ENCODE results near the gene CEMP1.

Gene CEMP1

GRCh38 chr16:2486645-2487516 is 44.3 kb downstream of the CEMP1 start:
- no peak for DNase-seq (ENCODE audit: low read depth)
- no peak overlapping the region for H3K4me3 ChIP-seq (ENCODE audit: control insufficient read depth, low read depth, low read length)
- TF ChIP-seq, protein P1, sequence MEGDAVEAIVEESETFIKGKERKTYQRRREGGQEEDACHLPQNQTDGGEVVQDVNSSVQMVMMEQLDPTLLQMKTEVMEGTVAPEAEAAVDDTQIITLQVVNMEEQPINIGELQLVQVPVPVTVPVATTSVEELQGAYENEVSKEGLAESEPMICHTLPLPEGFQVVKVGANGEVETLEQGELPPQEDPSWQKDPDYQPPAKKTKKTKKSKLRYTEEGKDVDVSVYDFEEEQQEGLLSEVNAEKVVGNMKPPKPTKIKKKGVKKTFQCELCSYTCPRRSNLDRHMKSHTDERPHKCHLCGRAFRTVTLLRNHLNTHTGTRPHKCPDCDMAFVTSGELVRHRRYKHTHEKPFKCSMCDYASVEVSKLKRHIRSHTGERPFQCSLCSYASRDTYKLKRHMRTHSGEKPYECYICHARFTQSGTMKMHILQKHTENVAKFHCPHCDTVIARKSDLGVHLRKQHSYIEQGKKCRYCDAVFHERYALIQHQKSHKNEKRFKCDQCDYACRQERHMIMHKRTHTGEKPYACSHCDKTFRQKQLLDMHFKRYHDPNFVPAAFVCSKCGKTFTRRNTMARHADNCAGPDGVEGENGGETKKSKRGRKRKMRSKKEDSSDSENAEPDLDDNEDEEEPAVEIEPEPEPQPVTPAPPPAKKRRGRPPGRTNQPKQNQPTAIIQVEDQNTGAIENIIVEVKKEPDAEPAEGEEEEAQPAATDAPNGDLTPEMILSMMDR (IDR thresholded peaks at IDR 0.05; ENCODE audit: control insufficient read depth, insufficient read depth, low read depth, low read length, missing control alignments) = peak; percentile 19

- no peak overlapping the region for H3K4me3 ChIP-seq (ENCODE audit: control insufficient read depth, low read depth, low read length)
- TF ChIP-seq, protein P1 (IDR thresholded peaks at IDR 0.05; ENCODE audit: control insufficient read depth, insufficient read depth, low read depth, low read length, missing control alignments) = no peak
- no peak for DNase-seq (ENCODE audit: low read depth)
Observed at GRCh38 chr16:2485811-2486507, 45.2 kb downstream of the CEMP1 start.

GRCh38 chr16:2484898-2485508 is 46.2 kb downstream of the CEMP1 start:
- TF ChIP-seq, protein P1 (IDR thresholded peaks at IDR 0.05; ENCODE audit: control insufficient read depth, insufficient read depth, low read depth, low read length, missing control alignments) = no peak
- no peak for DNase-seq (ENCODE audit: low read depth)
- H3K4me3 ChIP-seq (ENCODE audit: control insufficient read depth, low read depth, low read length) = no peak overlapping the region

GRCh38 chr16:2483939-2484897 is 47.0 kb downstream of the CEMP1 start:
- DNase-seq (ENCODE audit: low read depth) = no peak
- no peak overlapping the region for H3K4me3 ChIP-seq (ENCODE audit: control insufficient read depth, low read depth, low read length)
- TF ChIP-seq, protein P1 (IDR thresholded peaks at IDR 0.05; ENCODE audit: control insufficient read depth, insufficient read depth, low read depth, low read length, missing control alignments) = no peak

DNA sequence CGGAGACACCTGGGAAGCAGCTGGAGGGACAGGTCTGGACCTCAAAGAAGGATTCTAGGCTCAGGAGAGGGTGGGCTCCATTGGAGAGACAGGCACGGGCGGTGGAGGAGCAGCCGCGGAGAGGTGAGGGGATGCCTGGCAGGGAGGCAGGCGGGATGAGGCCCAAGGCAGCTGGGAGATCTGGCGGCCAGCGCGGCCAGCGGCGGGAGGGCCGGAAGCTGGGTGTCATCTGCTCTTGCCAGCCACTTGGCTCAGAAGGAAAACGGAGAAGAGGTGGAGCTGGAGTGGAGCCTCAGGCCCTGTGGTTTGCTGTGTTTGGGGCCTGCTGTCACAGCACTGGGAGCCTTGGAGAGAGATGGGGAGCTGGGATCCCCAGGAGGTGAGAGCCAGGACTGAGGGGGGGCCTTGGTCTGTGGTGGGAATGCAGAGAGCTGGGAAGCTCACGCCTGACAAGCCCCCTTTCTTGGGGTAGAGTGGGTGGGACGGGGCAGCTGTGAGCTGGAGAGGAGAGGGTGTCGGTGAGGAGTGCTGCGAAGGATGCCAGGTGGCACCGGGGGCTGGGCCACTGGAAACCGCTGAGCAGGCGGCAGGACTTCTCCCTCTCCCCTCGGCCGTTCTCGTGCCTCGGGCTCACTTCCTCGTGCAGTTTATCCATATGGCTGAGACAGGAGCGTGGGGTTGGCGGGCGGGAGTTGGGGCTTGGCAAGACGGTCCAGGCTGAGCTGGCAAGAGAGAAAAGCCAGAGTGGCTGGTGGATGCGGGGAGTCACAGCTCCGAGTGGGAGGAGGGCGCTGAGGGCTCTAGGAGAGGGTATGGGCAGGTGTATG is 48.3 kb downstream of the CEMP1 start:
- H3K4me3 ChIP-seq (ENCODE audit: control insufficient read depth, low read depth, low read length) = peak overlapping the region; percentile 46
- peak; percentile 41 for DNase-seq (ENCODE audit: low read depth)
- TF ChIP-seq, protein P1 (IDR thresholded peaks at IDR 0.05; ENCODE audit: control insufficient read depth, insufficient read depth, low read depth, low read length, missing control alignments) = no peak
